Stimulated activated CD8-positive, alpha-beta memory T cell treated with anti-CD3 and anti-CD28 coated beads, Interleukin-15, amount 100 ng/mL, for 24 hours (primary cell): ENCODE results near the gene TRIM17.

Experiments
- DNase-seq: peaks from one replicate; pipeline ENCODE4 v3.0.0-alpha.2; 2020; ENCODE audit warnings: low read depth

TRIM17 gene

DNA sequence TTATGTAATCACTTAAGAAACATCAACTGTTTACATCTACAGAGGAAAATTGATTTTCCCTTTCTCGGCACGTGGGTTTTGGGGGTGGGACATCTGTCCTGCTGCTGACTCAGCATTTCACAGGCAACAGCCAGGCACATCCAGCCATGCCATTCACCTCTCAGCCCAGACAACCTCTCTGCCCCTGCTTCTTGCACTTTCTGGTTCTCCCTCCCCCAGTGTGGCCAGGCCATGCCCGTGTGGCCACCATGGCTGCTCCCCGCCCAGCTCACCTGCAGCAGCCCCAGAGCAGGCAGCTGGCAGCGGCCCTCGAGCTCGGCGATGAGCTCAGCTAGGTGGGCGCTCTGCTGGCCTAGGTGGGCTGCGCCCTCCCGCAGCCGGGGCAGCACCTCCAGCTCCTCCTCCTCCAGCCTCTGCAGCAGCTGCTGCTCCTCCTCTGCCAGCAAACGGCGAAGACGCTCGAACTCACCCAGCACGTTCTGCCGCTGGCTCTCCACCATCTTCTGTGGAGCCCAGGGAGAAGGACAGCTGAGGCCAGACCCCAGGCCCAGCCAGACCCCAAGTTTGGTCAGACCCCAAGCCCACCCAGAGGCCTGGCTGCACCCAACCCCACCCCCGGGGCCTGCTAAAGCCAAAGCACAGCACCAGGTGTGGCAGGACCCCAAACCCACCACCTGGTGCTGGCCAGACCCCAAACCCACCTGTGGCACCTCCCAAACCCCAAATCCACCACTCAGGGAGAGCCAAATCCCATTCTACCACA, 15.8 kb downstream of the TRIM17 start:
- DNase-seq, result no peak

- no peak for DNase-seq
These were observed 16.4 kb downstream of the TRIM17 start for GRCh38 chr1:228400237-228400651.

GRCh38 chr1:228399531-228400236, 17.0 kb downstream of the TRIM17 start:
- DNase-seq, result no peak

DNA sequence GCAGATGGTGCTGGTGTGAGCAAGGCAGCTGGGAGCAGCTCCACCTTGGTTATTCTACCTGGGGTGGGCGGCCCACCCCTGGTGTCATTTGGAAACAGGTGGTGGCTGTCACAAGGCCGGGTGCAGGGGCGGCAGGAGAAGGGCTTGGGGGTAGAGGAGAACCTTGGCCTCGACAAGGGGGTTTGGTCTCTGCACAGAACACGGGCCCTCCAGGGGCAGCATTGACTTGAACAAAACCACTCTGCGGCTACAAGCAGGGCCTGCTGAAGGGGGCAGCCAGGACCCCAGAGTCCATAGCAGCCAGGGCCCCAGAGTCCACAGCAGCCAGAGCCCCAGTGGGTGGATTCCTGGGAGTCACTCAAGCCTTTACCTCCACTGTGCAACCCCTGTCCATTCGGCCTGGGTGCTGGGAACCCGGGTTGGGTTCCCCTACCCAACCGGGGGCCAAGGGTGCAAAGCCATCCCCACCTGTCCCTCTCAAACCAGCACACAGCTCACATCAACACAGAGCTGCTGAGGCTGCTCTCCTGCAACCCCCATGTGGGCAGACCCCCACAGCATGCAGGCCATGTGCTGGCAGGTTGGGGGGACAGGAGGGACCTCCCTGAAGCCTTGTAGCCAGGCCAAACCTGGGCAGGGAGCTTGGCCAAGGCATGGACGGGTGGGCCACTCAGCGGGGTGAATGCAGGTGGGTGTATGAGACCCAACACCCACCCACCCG, 17.8 kb downstream of the TRIM17 start:
- DNase-seq, result no peak

DNA sequence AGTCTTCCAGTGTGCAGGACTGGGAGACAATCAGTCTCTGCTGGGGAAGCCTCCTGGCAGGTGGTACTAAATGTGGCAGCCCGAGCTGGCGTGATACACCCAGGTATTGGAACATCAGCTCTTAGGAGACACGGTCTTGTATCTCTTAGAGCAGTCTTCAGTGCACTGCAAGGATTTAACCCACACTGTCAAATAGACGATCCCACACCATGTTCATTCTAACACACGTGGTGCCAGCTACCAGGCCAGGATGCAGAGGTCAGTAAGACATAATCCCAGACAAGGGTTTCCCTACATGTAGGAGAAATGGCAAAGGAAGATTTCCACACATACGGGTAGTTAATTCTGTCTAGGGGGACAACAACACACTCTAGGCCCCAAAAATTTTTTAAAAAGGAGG, 18.7 kb downstream of the TRIM17 start:
- DNase-seq, result no peak

DNA sequence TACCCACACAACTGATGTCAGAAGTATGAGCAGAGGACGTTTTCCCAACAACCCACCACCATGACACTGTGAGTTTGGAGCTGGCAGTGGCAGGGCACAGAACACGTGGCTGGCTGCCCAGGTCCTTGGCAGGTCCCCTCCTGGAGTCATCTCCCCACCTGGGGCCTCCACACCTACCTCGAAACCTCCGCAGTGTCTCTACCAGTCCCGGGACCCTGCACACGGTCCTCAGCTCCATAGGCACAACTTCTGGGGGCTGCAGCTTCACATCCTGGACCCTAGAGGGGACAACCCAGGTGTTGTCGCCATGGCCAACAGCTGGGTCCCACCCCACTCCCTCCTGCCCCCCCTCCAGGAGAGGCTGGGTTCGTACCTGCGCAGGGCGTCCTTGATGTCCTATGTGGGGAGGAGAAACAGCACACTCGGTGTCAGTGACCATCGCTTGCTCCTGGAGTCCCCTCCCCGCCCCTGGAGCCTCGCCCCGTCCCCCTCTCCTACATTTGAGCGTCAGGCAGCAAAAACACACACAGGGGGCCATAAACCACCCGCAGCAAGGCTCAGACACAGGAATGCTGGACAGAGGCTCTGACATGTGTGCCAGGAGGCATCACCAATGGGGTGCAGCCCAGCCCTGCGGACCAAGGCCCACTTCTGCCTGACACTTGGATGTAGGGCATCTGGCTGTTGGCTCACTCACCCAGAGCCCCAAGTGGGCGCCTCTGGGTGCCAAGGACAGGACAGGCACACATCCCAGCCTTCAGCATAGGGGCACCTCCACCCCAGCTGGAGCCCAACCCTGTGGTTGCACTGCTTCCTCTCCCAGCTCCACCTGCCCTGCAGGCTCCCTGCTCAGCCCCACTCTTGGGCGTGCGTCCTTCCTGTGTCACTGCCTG, 19.6 kb downstream of the TRIM17 start:
- no peak for DNase-seq

- DNase-seq, result no peak
These were observed 21.9 kb downstream of the TRIM17 start for GRCh38 chr1:228394571-228395394.

- no peak for DNase-seq
These were observed 22.7 kb downstream of the TRIM17 start for GRCh38 chr1:228393811-228394570.

GRCh38 chr1:228393268-228393701, 23.4 kb downstream of the TRIM17 start:
- DNase-seq, result no peak

DNA sequence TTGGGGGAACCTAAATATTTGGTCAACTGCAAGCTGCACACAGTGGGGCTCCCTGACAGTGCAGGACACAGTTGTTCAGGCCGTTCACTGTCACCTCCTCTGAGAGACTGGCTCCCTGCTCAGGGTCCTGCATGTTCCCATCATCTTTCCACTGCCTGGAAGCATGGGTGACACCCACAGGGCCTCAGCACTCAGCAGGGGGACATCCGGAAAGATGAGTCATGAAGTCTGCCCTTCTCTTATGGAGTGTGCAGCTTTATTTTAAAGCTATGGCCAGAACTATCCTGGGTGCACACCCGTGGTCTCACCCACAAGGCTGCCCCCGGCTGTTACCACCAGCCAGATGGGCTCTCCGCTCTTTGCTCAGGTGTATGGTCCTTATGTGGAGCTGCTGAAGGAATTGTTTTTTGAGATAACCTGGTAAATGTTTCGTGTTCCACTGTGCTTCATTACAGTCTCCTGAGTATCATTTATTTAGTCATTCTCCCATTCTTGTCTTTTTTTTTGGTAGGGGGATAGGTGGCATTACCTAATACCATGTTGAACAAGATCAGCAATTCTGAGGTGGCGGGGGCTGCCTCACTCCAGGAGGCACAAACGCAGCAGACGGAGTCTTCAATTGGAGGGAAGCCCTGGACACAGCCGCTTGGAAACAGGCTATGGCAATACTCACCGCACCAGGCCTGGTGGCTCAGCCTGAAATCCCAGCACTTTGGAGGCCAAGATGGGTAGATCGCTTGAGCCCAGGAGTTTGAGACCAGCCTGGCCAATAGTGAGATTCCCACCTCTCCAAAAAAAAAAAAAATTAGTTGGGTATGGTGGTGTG, 24.3 kb downstream of the TRIM17 start:
- no peak for DNase-seq

DNA sequence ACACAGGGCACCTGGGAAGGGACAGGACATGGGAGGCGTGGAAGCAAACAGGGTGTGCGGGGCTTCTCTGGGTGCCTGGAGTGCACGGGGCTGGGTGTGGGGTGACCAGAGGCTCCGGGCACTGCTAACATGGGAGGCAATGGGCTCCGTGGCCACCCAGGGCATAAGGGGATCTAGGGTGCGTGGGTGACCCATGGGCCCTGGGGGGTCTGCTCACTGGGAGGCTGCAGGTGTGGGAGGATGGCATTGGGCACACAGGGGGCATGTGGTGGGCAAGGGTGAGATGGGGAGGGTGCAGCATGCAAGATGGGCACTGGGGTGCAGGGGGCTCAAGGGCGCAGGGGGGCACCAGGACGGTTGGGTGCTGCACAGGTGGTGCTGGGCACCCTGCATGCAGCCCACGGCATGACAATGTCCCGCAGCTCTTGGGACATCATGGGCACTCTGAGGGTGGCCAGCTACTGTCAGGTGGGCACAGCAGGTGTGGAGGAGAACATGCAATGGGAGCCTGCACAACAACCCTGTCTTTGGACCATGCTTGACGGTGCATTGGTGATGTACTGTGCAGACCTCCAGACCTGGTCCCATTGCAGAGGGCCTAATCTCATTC, 25.1 kb downstream of the TRIM17 start:
- DNase-seq, result no peak

- no peak for DNase-seq
These were observed 26.0 kb downstream of the TRIM17 start for GRCh38 chr1:228390649-228391048.

GRCh38 chr1:228387321-228387720, 29.3 kb downstream of the TRIM17 start:
- no peak for DNase-seq

DNA sequence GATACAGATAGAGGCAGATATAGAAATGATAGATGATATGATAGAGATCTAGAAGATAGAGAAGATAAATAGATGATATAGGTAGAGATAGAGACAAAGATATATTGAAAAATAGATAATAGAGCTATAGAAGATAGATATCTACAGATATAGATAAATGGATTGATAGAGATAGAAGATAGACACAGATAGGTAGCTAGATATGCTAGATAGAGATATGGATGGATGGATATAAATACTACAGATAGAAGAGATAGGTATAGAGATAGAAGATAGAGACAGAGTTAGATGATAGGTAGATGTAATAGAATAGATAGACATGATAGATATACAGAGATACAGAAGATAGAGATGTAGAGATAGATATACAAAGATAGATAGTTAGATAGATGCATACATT, 31.4 kb downstream of the TRIM17 start:
- DNase-seq, result no peak

DNA sequence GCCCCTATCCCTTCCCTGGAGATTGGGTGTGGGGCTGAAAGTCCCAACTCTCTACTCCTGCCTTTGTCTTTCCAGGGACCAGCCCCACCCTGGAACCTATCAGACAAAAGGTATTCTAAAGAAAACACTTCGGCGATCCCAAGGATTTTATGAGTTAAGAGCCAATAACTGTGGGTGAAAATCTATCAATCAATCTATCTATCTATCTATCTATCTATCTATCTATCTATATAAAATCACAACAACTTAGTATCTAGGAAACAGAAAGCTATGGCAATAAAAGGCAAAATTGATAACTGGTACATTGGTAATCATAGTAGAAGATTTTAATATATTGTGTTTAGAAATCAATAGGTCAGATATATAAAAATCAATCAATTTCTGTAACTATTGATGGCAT, 32.9 kb downstream of the TRIM17 start:
- DNase-seq, result no peak

GRCh38 chr1:228381356-228381755, 35.3 kb downstream of the TRIM17 start:
- DNase-seq, result no peak

- no peak for DNase-seq
These were observed 37.0 kb downstream of the TRIM17 start for GRCh38 chr1:228379666-228380065.

- DNase-seq, result no peak
These were observed 37.7 kb downstream of the TRIM17 start for GRCh38 chr1:228378873-228379460.
